HG03066 (cell line): ENCODE results near the gene LRRFIP2.
"Not testable (repeated sequence)": the region's sequence is repeated elsewhere in the genome, so short reads cannot be mapped to it uniquely, and the experiment has no call there.

Experiments
- ATAC-seq: cut with Tn5 transposase; IDR thresholded peaks from one replicate; pipeline ENCODE4 v1.9.1; 2021; ENCODE audit warnings: low read depth; ENCODE audit not compliant: unreplicated experiment

Gene LRRFIP2

GRCh38 chr3:37082317-37082716 lies 92.1 kb downstream of the LRRFIP2 start:
- ATAC-seq = no peak

GRCh38 chr3:37075955-37076354 lies 98.4 kb downstream of the LRRFIP2 start:
- ATAC-seq = no peak

GRCh38 chr3:37074178-37074577 lies 100.2 kb downstream of the LRRFIP2 start:
- ATAC-seq = no peak

GRCh38 chr3:37072892-37073291 lies 101.5 kb downstream of the LRRFIP2 start:
- ATAC-seq = no peak

GRCh38 chr3:37071921-37072320 lies 102.5 kb downstream of the LRRFIP2 start:
- no peak for ATAC-seq

- ATAC-seq = no peak
Observed at GRCh38 chr3:37068031-37068430, 106.4 kb downstream of the LRRFIP2 start.

GRCh38 chr3:37067577-37067976 lies 106.8 kb downstream of the LRRFIP2 start:
- ATAC-seq = no peak

- ATAC-seq = no peak
Observed at GRCh38 chr3:37064747-37065146, 109.6 kb downstream of the LRRFIP2 start.

GRCh38 chr3:37058117-37058516 lies 116.3 kb downstream of the LRRFIP2 start:
- ATAC-seq = no peak

- ATAC-seq = no peak
Observed at GRCh38 chr3:37056826-37057225, 117.6 kb downstream of the LRRFIP2 start.

GRCh38 chr3:37055077-37055476 lies 119.3 kb downstream of the LRRFIP2 start:
- ATAC-seq = not testable (repeated sequence)

- peak; percentile 81 for ATAC-seq
Observed at GRCh38 chr3:37054370-37054769, 120.0 kb downstream of the LRRFIP2 start.

GRCh38 chr3:37053753-37054152 lies 120.6 kb downstream of the LRRFIP2 start:
- ATAC-seq = no peak

GRCh38 chr3:37053337-37053736 lies 121.0 kb downstream of the LRRFIP2 start:
- no peak for ATAC-seq

- no peak for ATAC-seq
Observed at GRCh38 chr3:37052860-37053259, 121.5 kb downstream of the LRRFIP2 start.

- no peak for ATAC-seq
Observed at GRCh38 chr3:37050282-37050681, 124.1 kb downstream of the LRRFIP2 start.

- not testable (repeated sequence) for ATAC-seq
Observed at GRCh38 chr3:37042712-37043111, 131.7 kb downstream of the LRRFIP2 start.

GRCh38 chr3:37041546-37042195 lies 132.7 kb downstream of the LRRFIP2 start:
- ATAC-seq = no peak

GRCh38 chr3:37040231-37040630 lies 134.2 kb downstream of the LRRFIP2 start:
- no peak for ATAC-seq

GRCh38 chr3:37039161-37039846 lies 135.1 kb downstream of the LRRFIP2 start:
- no peak for ATAC-seq

- no peak for ATAC-seq
Observed at GRCh38 chr3:37037352-37037751, 137.0 kb downstream of the LRRFIP2 start.

- no peak for ATAC-seq
Observed at GRCh38 chr3:37032961-37033360, 141.4 kb downstream of the LRRFIP2 start.
